Gastroesophageal sphincter (tissue), 3 donors: ENCODE results near the gene CYBC1.

ENCODE experiments used
- EP300 ChIP-seq: sonication (generic); formaldehyde crosslinking; IDR thresholded peaks from one replicate; pipeline ENCODE4 v1.6.1; 2017; ENCODE audit warnings: antibody characterized with exemption, mild to moderate bottlenecking
- TF ChIP-seq, protein P1 (sequence below), 4 experiments: fragments of 200-600 bp in 2 of 4; fragments of 450-650 bp in 2 of 4; sonication (generic) in 1 of 4; IDR thresholded peaks; one replicate each; pipeline ENCODE4 v1.5.1; 2017 to 2019; ENCODE audit warnings: antibody characterized with exemption in 4 of 4, mild to moderate bottlenecking in 2 of 4, moderate library complexity in 2 of 4

DNA sequence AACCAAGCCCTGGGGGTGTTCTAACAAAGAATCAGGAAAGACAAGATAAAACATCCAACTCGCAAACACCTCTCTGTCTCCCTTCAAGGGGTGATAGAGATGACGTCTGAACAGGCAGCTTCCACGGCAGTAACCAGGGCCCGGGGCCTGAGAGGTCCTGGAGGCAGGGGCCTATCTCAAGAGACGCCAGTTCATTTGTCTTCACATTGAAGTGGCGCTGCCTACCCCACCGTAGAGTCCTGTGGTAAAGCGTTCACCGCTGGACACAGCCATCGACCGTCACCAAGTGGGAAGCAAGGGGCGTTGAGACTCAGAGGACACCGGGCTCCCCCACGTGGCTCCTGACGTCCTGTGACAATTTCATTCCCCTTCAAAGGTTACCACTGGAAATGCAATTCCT, 57.6 kb downstream of the CYBC1 start:
- TF ChIP-seq, protein P1, sequence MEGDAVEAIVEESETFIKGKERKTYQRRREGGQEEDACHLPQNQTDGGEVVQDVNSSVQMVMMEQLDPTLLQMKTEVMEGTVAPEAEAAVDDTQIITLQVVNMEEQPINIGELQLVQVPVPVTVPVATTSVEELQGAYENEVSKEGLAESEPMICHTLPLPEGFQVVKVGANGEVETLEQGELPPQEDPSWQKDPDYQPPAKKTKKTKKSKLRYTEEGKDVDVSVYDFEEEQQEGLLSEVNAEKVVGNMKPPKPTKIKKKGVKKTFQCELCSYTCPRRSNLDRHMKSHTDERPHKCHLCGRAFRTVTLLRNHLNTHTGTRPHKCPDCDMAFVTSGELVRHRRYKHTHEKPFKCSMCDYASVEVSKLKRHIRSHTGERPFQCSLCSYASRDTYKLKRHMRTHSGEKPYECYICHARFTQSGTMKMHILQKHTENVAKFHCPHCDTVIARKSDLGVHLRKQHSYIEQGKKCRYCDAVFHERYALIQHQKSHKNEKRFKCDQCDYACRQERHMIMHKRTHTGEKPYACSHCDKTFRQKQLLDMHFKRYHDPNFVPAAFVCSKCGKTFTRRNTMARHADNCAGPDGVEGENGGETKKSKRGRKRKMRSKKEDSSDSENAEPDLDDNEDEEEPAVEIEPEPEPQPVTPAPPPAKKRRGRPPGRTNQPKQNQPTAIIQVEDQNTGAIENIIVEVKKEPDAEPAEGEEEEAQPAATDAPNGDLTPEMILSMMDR (IDR thresholded peaks at IDR 0.05) = no peak
- TF ChIP-seq EP300 = no peak
